ENCODE results near the gene ADAMTS17. TPM values are rescaled to one million over a fixed set of nuclear protein-coding genes. Genes with fewer than 3 reads are reported as not detected.

Gene ADAMTS17
- total RNA-seq, 1 experiment from 2014 or later = 4.2 TPM

DNA sequence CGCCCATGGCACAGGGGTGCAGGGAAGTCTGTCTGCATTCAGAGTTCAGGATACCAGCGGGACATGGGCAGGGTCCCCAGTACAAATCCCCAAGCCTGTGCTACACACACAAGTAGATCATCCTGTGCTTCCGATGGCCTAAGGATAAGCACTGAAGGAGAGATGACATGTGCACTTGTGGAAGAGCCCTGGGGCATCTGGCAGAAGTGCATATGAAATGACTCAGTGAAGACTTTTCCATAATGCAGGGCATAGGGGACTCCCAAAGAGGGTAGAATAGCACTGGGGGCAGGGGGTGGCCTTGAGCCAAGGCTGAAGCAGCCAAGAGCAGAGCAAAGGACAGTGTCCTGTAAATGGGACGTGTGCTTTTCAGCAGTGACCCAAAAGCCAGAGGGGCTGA lies 22.9 kb downstream of the ADAMTS17 start:
- intact Hi-C loops (cut with micrococcal nuclease) = no loop called here
- Histone ChIP-seq H3K36me3 (ENCODE audit: control insufficient read depth in 1 of 2, insufficient read depth in 2 of 2, low read length in 2 of 2) (0 out of 4 replicates have a peak, but pooled peaks cover 0 to 6% of the 10 kb centered on the region in 2 experiments), H3K4me3 (replicated peaks in 1 of 2; ENCODE audit: low read depth in 1 of 2, low read length in 2 of 2) (no peak overlapping the region), H3K9me3 (ENCODE audit: control insufficient read depth in 1 of 2, insufficient read depth in 1 of 2, low read depth in 1 of 2, low read length in 2 of 2) (peaks cover 0 to 6% of the 10 kb centered on the region in 2 experiments; a peak in 1 of 4 replicates), H3K4me2 (ENCODE audit: low read length) (no peak overlapping the region), H3K9ac (ENCODE audit: low read length) (no peak overlapping the region), H3K27ac (ENCODE audit: low read depth, low read length) (no peak overlapping the region), H3K9me2 (ENCODE audit: insufficient read depth) (no peaks in the 10 kb centered on the region), H2AFZ (ENCODE audit: low read depth, low read length, poor library complexity, severe bottlenecking) (no peak overlapping the region), H3K79me2 (ENCODE audit: insufficient read depth, low read length) (no peaks in the 10 kb centered on the region), H4K20me1 (ENCODE audit: insufficient read depth) (no peaks in the 10 kb centered on the region), H3K4me1 (ENCODE audit: control insufficient read depth in 1 of 2, insufficient read depth in 2 of 2, low read length in 2 of 2) (no peaks in the 10 kb centered on the region), H3K27me3 (ENCODE audit: insufficient read depth, low read length) (no peaks in the 10 kb centered on the region)
- no peak for ATAC-seq
- TF ChIP-seq SP1 (IDR thresholded peaks at IDR 0.05; ENCODE audit: low read depth) (no peak), CBX3 (IDR thresholded peaks at IDR 0.05; ENCODE audit: low read depth) (no peak), ELF1 (IDR thresholded peaks at IDR 0.05; ENCODE audit: borderline replicate concordance, low read depth) (no peak), POLR2AphosphoS5 (IDR thresholded peaks at IDR 0.05; ENCODE audit: low read depth, low read length) (no peak), SRF (IDR thresholded peaks at IDR 0.05; ENCODE audit: low read depth) (no peak), ZFX (IDR thresholded peaks at IDR 0.05) (no peak), CEBPB (IDR thresholded peaks at IDR 0.05; ENCODE audit: low read depth) (no peak), EGR1 (IDR thresholded peaks at IDR 0.05; ENCODE audit: low read depth) (no peak)
- TF ChIP-seq, protein P1, sequence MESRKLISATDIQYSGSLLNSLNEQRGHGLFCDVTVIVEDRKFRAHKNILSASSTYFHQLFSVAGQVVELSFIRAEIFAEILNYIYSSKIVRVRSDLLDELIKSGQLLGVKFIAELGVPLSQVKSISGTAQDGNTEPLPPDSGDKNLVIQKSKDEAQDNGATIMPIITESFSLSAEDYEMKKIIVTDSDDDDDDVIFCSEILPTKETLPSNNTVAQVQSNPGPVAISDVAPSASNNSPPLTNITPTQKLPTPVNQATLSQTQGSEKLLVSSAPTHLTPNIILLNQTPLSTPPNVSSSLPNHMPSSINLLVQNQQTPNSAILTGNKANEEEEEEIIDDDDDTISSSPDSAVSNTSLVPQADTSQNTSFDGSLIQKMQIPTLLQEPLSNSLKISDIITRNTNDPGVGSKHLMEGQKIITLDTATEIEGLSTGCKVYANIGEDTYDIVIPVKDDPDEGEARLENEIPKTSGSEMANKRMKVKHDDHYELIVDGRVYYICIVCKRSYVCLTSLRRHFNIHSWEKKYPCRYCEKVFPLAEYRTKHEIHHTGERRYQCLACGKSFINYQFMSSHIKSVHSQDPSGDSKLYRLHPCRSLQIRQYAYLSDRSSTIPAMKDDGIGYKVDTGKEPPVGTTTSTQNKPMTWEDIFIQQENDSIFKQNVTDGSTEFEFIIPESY (IDR thresholded peaks at IDR 0.05; ENCODE audit: extremely low read depth, insufficient replicate concordance, low read length) = no peak
- RAD21 ChIA-PET (ENCODE audit: low non-redundant PET in 1 of 2, low total read pairs in 2 of 2, uncharacterized antibody in 2 of 2, unreplicated experiment in 2 of 2) = no interaction called here
- CTCF ChIA-PET = no interaction called here
- BruUV-seq (replicated peaks) = no TSS peak
- POLR2A ChIA-PET = no interaction called here
- no peak for DNase-seq (ENCODE audit: low read depth, low spot score)

All from HCT116 (cell line).